ENCODE measurements around the gene HOGA1.

The HOGA1 gene

DNA sequence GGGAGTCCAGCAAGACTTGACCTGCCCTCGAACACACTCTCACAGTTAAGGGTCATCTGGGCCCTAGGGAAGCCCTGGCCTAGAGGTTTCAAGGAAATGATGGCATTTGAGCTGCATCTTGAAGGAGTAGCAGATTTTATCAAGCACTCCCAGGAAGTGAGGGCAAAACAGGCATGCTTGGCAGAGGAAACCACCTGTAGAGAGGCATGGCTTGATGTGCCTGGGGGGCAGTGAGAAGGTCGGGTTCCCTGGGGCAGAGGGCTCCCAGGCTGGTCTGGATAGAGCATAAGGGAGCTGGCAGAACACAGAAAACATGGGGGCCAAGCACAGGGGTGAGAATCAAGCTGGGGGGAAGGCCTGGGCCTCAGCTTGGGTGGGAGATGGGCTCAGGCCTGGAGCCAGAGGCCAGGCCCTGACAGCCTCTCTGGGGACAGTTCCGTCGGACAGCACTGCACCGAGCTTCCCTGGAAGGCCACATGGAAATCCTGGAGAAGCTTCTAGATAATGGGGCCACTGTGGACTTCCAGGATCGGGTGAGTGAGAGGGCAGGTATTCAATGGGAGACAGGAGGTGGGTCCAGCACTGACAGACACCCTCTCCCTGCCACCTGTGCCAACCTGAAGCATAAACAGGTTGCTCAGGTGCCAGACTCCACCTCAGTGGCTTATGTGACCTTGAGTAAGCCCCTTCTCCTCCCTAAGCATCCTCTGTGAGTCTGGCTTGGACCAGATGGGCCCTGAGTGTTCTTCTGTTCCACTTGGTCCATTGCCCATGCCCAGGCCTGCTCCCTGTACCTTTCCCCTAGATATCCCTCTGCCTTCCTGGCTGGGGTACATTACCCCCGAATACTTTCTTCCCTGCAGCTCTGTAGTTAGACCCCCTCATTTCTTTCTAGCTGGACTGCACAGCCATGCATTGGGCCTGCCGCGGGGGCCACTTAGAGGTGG is 3.5 kb upstream of the HOGA1 start:
- no peak for FAIRE-seq

DNA sequence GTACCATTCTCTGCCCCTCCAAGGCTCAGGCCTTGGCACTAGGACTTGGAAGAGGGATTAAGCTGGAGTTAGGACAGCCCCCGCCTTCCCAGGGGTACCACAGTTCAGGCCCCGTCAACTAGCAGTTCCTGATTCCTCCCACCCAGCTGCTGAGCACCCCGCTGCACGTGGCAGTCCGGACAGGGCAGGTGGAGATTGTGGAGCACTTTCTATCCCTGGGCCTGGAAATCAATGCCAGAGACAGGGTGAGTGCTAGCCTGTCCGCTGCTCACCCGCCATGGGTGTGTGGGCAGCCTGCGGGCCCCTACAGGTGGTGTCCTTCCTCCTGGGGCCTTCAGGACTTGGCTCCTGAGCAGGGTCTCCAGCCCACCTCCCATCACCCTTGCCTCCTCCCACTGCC is 2.0 kb upstream of the HOGA1 start:
- no peak for FAIRE-seq

DNA sequence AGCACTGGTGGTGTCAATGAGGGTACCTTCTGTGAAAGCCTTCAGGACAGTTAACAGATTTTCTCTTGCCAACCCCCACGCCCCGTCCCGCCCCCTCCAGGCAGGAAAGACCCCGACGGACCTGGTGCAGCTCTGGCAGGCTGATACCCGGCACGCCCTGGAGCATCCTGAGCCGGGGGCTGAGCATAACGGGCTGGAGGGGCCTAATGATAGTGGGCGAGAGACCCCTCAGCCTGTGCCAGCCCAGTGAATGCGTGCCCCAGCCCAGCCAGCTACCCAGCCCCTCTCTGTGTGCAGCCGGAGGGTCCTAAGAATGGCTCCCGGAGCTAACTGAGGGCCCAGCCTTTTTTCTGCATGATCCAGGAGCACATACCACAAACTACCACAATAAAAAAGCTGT is 713 bp upstream of the HOGA1 start:
- no peak for FAIRE-seq

- no peak for FAIRE-seq
These were observed 729 bp downstream of the HOGA1 start for GRCh38 chr10:97584798-97585438.

GRCh38 chr10:97585439-97585811 is 1.2 kb downstream of the HOGA1 start:
- no peak for FAIRE-seq

DNA sequence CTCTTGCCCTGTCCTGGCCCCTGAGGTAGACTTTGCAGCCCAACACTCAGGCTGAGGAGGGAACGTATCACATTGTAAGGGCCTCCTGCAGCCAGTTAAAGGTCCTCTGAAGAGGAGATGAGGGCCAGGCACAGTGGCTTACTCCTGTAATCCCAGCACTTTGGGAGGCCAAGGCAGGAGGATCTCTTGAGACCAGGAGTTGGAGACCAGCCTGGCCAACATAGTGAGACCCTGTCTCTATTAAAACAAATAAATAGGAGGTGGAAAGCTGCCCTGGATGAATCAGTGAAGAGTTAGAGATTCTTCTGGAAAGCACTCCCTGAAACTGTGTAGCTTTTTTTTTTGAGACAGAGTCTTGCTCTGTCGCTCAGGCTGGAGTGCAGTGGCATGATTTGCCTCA is 3.0 kb downstream of the HOGA1 start:
- FAIRE-seq, result no peak

DNA sequence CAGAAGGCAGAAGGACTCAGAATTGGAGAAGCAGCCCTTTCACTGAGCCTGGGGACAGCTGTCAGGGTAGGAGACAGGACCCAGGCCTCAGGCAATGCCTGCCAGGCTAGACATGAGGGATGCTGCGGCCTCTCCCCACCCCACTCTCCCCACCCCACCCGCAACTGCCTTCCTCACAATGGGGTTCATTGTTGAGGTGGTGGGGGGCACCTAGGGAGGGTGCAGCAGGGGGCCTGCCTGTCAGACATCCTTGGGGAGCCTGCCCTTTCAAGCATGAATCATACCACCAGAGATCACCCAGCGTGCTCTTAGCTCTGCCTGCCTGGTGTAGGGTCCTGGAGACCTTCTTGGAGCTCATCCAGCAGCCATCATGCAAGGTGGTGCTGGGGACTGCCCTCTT is 5.3 kb downstream of the HOGA1 start, which contains the start of gene C10orf62:
TSS of gene C10orf62 (plus strand) at position 243 of the 400 bp plus-strand sequence. CDS start 177 bp downstream, outside the sequence.
- no peak for FAIRE-seq

- FAIRE-seq, result no peak
These were observed 6.0 kb downstream of the HOGA1 start for GRCh38 chr10:97590082-97590747.

DNA sequence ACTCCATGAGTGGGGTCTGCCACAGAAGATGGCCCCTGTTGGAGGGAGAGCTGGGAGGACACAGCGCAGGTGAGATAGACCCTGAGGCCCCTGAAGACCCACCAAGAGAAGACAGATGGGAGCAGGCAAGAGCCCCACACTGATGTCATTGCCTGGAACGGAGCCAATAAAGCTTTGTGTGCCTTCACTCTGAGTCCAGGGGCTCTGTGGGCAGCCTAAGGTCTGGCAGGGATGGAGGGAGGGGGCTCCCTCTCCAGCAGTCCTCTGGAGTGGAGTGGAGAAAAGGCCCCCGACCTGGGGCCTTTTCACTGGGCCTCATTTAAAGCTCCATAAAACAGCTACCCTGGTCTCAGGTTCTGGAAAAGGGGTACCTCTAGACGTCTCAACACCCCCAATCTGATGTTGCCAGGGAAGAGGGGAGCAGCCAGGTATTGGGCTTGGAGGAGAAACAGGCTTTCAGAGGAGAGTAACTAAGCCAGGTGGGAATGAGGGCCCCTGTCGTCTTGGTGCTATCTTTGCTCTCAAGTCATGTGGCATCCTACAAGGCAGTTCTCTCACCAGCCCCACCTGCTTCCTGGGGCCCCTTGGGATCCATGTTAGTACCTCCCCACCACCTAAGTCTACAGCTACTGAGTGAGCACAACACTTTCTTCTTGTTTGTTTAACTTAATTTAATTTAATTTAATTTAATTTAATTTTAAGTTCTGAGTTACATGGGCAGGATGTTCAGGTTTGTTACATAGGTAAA is 6.7 kb downstream of the HOGA1 start:
- FAIRE-seq, result no peak

- no peak for FAIRE-seq
These were observed 9.2 kb downstream of the HOGA1 start for GRCh38 chr10:97593421-97593820.

DNA sequence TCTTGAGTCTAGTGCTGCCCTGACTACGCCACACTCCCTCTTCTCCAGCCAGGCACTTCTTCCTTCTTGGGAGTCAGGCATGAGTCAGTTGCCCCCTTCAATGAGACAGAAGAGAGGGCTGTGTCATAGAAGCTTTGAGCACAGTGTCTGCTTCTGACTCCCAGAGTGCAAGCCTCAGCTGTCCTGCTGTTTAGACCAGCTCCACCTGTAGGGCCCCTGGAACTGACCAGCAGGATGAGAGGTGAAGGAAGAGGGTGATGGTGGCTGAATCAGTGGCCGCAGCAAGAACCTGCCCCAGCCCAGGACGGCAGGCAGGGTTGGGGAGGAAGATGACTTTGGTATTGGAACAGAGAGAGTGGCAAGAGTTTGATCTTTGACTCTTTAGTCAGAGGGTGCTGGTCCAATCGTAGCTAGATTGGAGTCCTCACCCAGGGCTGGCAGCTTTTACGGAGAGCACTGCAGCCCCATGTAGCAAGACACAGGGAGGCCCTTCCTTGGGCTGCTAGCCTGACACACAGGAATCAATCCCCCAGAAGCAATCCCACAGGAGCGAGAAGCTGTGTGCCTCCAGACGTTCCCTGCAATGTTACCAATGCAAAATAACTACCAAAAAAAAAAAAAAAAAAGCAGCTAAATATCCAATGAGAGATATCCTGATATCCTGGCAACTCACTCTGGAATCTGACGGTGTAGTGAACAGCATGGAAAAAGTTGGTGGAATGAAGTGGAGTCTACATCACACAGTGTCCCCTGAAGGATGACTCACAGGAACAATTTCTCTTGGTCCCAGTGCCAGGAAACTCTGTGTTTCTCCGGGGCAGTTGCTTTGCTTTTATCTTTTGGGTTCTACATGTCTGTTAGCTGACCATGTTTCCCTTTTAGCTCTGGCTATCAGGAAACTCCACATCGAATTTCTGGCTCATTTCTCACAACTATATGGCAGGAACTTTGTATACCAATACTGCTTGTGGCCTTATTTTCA is 12.2 kb downstream of the HOGA1 start:
- no peak for FAIRE-seq

DNA sequence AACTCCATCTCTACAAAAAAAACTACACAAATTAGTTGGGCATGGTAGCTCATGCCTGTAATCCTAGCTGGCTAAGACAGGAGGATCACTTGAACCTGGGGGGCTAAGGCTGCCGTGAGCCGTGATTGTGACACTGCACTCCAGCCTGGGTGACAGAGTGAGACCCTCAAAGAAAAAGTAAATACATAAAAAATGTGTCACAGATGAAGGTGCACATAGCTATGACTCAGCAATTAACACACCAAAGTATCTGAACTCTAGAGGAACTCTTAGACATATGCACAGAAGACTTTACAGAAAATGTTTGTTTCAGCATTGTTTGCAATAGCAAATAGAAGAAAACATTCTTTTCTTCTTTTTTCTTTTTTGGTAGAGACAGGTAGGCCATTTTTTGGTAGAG is 13.6 kb downstream of the HOGA1 start:
- FAIRE-seq, result no peak

DNA sequence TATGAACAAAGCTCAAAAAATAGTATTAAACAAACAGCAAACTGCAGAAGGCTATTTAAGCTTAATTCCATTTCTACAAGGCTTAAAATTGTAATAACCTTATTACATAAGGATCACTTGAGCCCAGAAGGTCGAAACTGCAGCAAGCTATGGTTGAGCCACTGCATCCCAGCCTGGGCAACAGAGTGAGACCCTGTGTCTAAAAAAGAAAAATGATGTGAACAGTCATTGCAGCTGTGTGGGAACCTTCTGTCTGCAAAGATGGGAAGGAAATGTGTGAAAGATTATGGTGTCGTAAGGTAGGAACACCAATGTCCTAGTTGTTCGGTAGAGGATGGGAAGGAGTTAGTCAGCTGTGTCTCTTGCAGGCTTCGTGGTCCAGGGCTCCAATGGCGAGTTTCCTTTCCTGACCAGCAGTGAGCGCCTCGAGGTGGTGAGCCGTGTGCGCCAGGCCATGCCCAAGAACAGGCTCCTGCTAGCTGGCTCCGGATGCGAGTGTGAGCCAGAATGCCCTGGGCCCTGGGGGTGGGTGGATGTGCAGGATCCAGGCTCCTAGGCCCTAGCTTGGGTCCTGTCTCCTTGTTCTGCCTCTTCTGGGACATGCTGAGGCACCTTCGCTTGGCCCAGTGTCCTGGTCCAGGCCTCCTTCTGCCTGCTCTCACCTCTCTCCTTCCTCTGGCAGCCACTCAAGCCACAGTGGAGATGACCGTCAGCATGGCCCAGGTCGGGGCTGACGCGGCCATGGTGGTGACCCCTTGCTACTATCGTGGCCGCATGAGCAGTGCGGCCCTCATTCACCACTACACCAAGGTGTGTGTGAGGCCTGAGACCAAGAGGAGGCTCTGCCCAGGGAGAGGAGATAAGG is 14.4 kb downstream of the HOGA1 start:
- FAIRE-seq, result no peak

DNA sequence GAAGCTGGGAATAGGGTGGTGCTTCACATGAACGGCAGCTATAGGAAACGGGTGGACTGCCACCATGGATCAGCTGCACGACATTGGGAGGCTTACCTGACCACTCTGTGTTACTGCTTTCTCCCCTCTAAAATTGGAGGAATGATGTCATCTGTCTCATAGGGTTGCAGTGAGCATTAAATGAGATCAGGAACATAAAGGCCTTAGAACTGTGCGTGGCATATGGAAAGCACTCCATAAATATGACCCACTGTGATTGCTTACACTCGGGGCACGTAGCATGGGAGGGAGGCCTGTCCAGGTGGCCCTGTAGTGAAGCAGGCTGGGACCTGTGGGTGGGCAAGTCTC is 15.1 kb downstream of the HOGA1 start:
- no peak for FAIRE-seq

DNA sequence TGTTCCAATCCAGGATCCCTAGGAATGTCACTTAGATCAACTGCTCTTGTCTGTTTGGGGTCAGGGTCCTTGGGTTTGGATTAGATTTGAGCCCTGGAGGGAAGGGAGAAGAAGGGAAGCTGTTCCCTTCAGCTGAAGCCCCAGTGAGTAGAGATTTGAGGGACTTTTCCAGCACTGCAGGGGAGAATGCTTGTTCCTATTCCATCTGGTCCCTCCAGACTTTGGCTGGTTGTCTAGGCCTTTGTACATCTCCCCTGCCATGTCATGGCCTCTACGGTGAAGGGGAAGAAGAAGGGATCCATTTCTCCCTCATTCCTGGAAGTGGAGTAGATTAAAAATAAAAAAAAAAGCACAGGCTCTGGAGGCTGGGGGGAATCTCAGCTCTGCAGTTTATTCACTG is 16.4 kb downstream of the HOGA1 start:
- no peak for FAIRE-seq

GRCh38 chr10:97601268-97602215 is 17.4 kb downstream of the HOGA1 start:
- FAIRE-seq, result no peak

- no peak for FAIRE-seq
These were observed 23.0 kb downstream of the HOGA1 start for GRCh38 chr10:97607095-97607636.

DNA sequence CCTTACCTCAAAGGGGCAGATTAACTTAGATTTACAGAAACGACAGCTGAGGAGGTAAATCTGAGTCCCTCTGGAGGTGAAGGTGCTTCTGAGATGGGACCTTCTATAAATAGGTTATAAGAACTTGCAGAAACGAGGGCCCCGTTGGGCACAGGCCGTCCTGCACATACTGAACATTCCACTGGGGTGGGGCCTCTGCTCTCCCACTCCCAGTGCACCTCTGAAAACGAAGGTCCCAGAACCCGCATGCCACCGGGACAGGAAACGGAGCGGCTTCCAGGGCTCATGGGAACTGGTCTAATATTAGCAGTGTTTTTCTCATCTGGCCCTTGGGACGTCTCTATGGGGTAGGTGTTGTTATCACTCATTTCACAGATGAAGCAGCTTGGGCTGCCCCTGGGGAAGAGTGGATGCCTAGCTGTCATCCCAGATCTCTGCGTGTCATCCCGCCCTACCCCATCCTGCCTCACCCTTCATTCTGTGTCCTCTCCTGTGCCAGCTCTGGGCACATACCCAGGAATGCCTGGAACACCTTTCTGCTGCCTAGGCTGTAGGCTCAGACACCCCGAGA is 24.9 kb downstream of the HOGA1 start:
- no peak for FAIRE-seq

- no peak for FAIRE-seq
These were observed 27.3 kb downstream of the HOGA1 start for GRCh38 chr10:97611473-97611872.
